Naive thymus-derived CD8-positive, alpha-beta T cell (primary cell): Measurements from ENCODE around the gene OSBPL9. TPM values are rescaled to one million over a fixed set of nuclear protein-coding genes. Genes with fewer than 3 reads are reported as not detected.
"Not testable (repeated sequence)": the region's sequence is repeated elsewhere in the genome, so short reads cannot be mapped to it uniquely, and the experiment has no call there.

Source experiments
- ATAC-seq, 2 donors: fragments of 150-1000 bp; cut with Tn5 transposase in 1 of 2; sonication (Bioruptor Pico), chemical (Tn5 transposase) in 1 of 2; 1 replicate in 1 of 2; 2 replicates in 1 of 2; pipeline ENCODE4 v1.10.0; 2021; ENCODE audit warnings: mild to moderate bottlenecking in 2 of 2, moderate library complexity in 2 of 2
- POLR2A ChIA-PET: fragments of 350-600 bp; sonication (Branson Sonifier 250); formaldehyde crosslinking; loops from one replicate; lab custom pipeline; 2021; ENCODE audit warnings: antibody characterized with exemption; lab: Charles Lee
- DNase-seq, 10 donors: peaks; one replicate each; pipeline versions ENCODE4 v3.0.0 to v3.0.0-alpha.2; 2020 to 2022
- H3K27ac Mint-ChIP-seq, 10 donors: one replicate each; pipeline ENCODE4 v1.8.0; 2020 to 2022; ENCODE audit warnings: mild to moderate bottlenecking in 10 of 10, mixed read lengths in 10 of 10, moderate library complexity in 4 of 10, inconsistent platforms in 1 of 10
- H3K27me3 Mint-ChIP-seq, 5 donors: one replicate each; pipeline ENCODE4 v1.8.0; 2021 to 2022; ENCODE audit warnings: mixed read lengths in 5 of 5
- H3K36me3 Mint-ChIP-seq, 3 donors: one replicate each; pipeline ENCODE4 v1.8.0; 2020 to 2022; ENCODE audit warnings: mixed read lengths in 3 of 3, mild to moderate bottlenecking in 2 of 3, inconsistent platforms in 1 of 3
- H3K4me1 Mint-ChIP-seq, 4 donors: one replicate each; pipeline ENCODE4 v1.8.0; 2021 to 2022; ENCODE audit warnings: mixed read lengths in 4 of 4
- H3K4me3 Mint-ChIP-seq, 10 donors: one replicate each; pipeline ENCODE4 v1.8.0; 2020 to 2022; ENCODE audit warnings: mild to moderate bottlenecking in 10 of 10, mixed read lengths in 10 of 10, moderate library complexity in 6 of 10, inconsistent platforms in 1 of 10
- H3K9me3 Mint-ChIP-seq, 9 donors: one replicate each; pipeline ENCODE4 v1.8.0; 2020 to 2022; ENCODE audit warnings: mixed read lengths in 9 of 9, mild to moderate bottlenecking in 3 of 9, inconsistent platforms in 1 of 9, moderate library complexity in 1 of 9
- polyA plus RNA-seq, 3 donors: library from polyadenylated mRNA; unstranded; fragments of 300-500 nt; fragmentation: Illumina TruSeq; gene quantifications; one replicate each; pipeline ENCODE4 v1.2.3, GENCODE V29; 2021
- total RNA-seq, 8 experiments: library from RNA in 2 of 8; stranded (reverse) in 2 of 8; gene quantifications; one replicate each; pipeline ENCODE4 v1.2.3 and lab custom pipeline; 2021 to 2026

OSBPL9 gene
- total and polyA plus RNA-seq, 5 experiments from 2014 or later: 46.8 to 58.2 (median 53.3) TPM

DNA sequence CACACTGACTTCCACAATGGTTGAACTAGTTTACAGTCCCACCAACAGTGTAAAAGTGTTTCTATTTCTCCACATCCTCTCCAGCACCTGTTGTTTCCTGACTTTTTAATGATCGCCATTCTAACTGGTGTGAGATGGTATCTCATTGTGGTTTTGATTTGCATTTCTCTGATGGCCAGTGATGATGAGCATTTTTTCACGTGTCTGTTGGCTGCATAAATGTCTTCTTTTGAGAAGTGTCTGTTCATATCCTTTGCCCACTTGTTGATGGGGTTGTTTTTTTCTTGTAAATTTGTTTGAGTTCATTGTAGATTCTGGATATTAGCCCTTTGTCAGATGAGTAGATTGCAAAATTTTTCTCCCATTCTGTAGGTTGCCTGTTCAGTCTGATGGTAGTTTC lies 85.3 kb downstream of the OSBPL9 start:
- POLR2A ChIA-PET: interaction anchor here (0.6 kb wide), 1 partner anchor 274 kb away, joined by 6 read pairs; no protein-coding TSS in a partner anchor
- H3K9me3 Mint-ChIP-seq, H3K4me3 Mint-ChIP-seq, ATAC-seq, H3K27ac Mint-ChIP-seq, DNase-seq, H3K27me3 Mint-ChIP-seq: not testable (repeated sequence)
- Mint-ChIP-seq H3K36me3 (peaks cover 0 to 14% (median 3%) of the 10 kb centered on the region in 3 donors), H3K4me1 (peaks cover 0 to 18% (median 10%) of the 10 kb centered on the region in 4 donors)

- no peak for DNase-seq
- peaks cover 0 to 14% (median 3%) of the 10 kb centered on the region in 3 donors for H3K36me3 Mint-ChIP-seq
- H3K4me3 Mint-ChIP-seq: no peak overlapping the region
- POLR2A ChIA-PET: no interaction called here
- H3K27me3 Mint-ChIP-seq: no peaks in the 10 kb centered on the region
- ATAC-seq: no peak
- no peak overlapping the region for H3K27ac Mint-ChIP-seq
- H3K4me1 Mint-ChIP-seq: peaks cover 0 to 13% (median 4%) of the 10 kb centered on the region in 4 donors
- peaks cover 0 to 3% (median 0%) of the 10 kb centered on the region in 9 donors for H3K9me3 Mint-ChIP-seq
Observed at GRCh38 chr1:51705035-51705434, 88.1 kb downstream of the OSBPL9 start.

- Mint-ChIP-seq H3K27ac (peak overlapping the region in 1 of 10 donors; percentile 44), H3K9me3 (peaks cover 0 to 2% (median 0%) of the 10 kb centered on the region in 9 donors), H3K36me3 (peaks cover 0 to 5% (median 3%) of the 10 kb centered on the region in 3 donors), H3K4me3 (no peak overlapping the region), H3K4me1 (peaks cover 0 to 9% (median under 1%) of the 10 kb centered on the region in 4 donors), H3K27me3 (no peaks in the 10 kb centered on the region)
- ATAC-seq (no peak), DNase-seq (no peak)
- POLR2A ChIA-PET: no interaction called here
Observed at GRCh38 chr1:51708911-51709760, 92.2 kb downstream of the OSBPL9 start.

- no peaks in the 10 kb centered on the region for H3K27me3 Mint-ChIP-seq
- H3K4me3 Mint-ChIP-seq: no peak overlapping the region
- no peak overlapping the region for H3K27ac Mint-ChIP-seq
- H3K4me1 Mint-ChIP-seq: peaks cover 0 to 9% (median 4%) of the 10 kb centered on the region in 4 donors
- DNase-seq (no peak), ATAC-seq (no peak)
- peaks cover 0 to 5% (median 4%) of the 10 kb centered on the region in 3 donors for H3K36me3 Mint-ChIP-seq
- H3K9me3 Mint-ChIP-seq: peaks cover 0 to 2% (median 0%) of the 10 kb centered on the region in 9 donors
- POLR2A ChIA-PET: no interaction called here
Observed at GRCh38 chr1:51709951-51710350, 93.1 kb downstream of the OSBPL9 start.

GRCh38 chr1:51712590-51712989 lies 95.7 kb downstream of the OSBPL9 start:
- POLR2A ChIA-PET: no interaction called here
- no peak for DNase-seq
- peaks cover 4 to 18% (median 13%) of the 10 kb centered on the region in 3 donors for H3K36me3 Mint-ChIP-seq
- no peak for ATAC-seq
- no peak overlapping the region for H3K27ac Mint-ChIP-seq
- H3K27me3 Mint-ChIP-seq: no peaks in the 10 kb centered on the region
- H3K4me1 Mint-ChIP-seq: peaks cover 0 to 7% (median 1%) of the 10 kb centered on the region in 4 donors
- peaks cover 0 to 2% (median 0%) of the 10 kb centered on the region in 9 donors for H3K9me3 Mint-ChIP-seq
- H3K4me3 Mint-ChIP-seq: no peak overlapping the region

DNA sequence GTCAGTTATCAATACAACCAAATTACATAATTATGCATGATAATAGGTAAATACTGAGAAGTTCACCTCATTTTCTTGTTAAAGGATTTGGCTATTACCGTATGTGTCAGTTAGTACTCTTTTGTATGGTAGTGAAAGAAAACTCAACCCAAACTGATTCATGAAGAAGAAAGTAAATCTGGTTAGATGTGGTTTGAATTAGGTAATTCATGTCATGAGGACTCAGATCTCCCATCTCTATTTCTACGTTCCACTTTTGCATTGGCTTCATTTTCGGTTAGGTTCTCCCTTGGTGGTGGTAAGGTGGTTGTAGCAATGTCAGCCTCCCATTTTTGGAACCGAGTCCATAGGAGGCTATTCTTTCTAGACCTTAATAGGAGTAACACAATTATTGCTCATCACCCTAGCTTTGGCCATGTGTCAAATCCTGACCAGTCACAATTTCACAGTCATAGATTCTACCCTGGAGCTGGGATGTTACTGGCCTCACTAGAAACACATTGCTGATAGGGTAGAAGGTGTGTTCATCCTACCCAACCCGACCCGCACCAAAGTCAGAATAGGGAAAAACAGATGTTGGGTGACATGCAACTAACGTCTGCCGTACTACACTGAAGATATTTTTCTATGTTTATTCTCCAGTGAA lies 97.6 kb downstream of the OSBPL9 start:
- POLR2A ChIA-PET: no interaction called here
- no peak for ATAC-seq
- Mint-ChIP-seq H3K9me3 (peaks cover 0 to 2% (median 0%) of the 10 kb centered on the region in 9 donors), H3K27me3 (no peaks in the 10 kb centered on the region), H3K36me3 (peaks cover 6 to 20% (median 14%) of the 10 kb centered on the region in 3 donors), H3K4me3 (no peak overlapping the region), H3K4me1 (peaks cover 8 to 16% (median 10%) of the 10 kb centered on the region in 4 donors), H3K27ac (no peak overlapping the region)
- DNase-seq: no peak

DNA sequence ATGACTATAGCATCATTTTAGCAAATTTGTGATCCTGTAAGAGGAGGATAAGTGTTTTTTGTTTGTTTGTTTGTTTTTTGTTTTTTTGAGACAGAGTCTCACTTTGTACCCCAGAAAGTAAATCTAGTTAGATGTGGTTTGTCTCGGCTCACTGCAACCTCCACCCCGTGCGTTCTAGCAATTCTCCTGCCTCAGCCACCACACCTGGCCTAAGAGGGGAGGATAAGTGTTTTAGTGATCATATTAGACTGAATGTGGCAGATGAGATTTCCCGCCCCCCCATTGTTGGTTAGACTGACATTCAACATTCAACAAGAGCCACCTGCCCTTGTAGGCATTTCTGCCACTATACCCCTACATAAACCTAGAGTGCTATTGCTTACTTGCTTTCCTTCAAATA lies 98.5 kb downstream of the OSBPL9 start:
- POLR2A ChIA-PET: no interaction called here
- peaks cover 0 to 2% (median 0%) of the 10 kb centered on the region in 9 donors for H3K9me3 Mint-ChIP-seq
- H3K27me3 Mint-ChIP-seq: no peaks in the 10 kb centered on the region
- peak overlapping the region in 3 of 10 donors; percentile 9 to 56 (median 46) for H3K27ac Mint-ChIP-seq
- H3K4me1 Mint-ChIP-seq: peaks cover 8 to 16% (median 10%) of the 10 kb centered on the region in 4 donors
- ATAC-seq (no peak), DNase-seq (no peak)
- H3K4me3 Mint-ChIP-seq: no peak overlapping the region
- H3K36me3 Mint-ChIP-seq: peaks cover 6 to 21% (median 14%) of the 10 kb centered on the region in 3 donors

DNA sequence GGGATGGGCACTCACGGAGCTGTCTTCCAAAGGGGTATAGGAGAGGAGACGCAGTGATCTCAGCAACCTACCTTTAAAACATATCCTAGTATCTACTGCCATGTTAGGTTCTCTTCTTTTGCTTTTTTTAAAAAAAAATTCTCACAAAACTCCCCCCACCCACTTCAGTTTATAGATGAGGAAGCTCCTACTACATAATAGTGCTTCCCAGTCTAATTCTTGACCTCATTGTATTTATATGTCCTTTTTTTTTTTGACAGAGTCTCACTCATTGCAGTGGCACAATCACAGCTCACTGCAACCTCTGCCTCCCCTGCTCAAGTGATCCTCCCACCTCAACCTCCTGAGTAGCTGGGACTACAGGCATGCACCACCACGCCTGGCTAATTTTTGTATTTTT lies 99.9 kb downstream of the OSBPL9 start:
- peaks cover 6 to 24% (median 17%) of the 10 kb centered on the region in 3 donors for H3K36me3 Mint-ChIP-seq
- H3K4me1 Mint-ChIP-seq: peaks cover 8 to 16% (median 9%) of the 10 kb centered on the region in 4 donors
- DNase-seq (no peak), ATAC-seq (no peak)
- H3K4me3 Mint-ChIP-seq: no peak overlapping the region
- POLR2A ChIA-PET: no interaction called here
- no peaks in the 10 kb centered on the region for H3K27me3 Mint-ChIP-seq
- peaks cover 0 to 2% (median 0%) of the 10 kb centered on the region in 9 donors for H3K9me3 Mint-ChIP-seq
- H3K27ac Mint-ChIP-seq: no peak overlapping the region

GRCh38 chr1:51717842-51718241 lies 101.0 kb downstream of the OSBPL9 start:
- Mint-ChIP-seq H3K36me3 (peaks cover 6 to 27% (median 17%) of the 10 kb centered on the region in 3 donors), H3K4me1 (peaks cover 8 to 16% (median 9%) of the 10 kb centered on the region in 4 donors), H3K27me3 (no peaks in the 10 kb centered on the region), H3K4me3 (no peak overlapping the region), H3K27ac (peak overlapping the region in 1 of 10 donors; percentile 41), H3K9me3 (peaks cover 0 to 2% (median 0%) of the 10 kb centered on the region in 9 donors)
- ATAC-seq (no peak), DNase-seq (no peak)
- POLR2A ChIA-PET: no interaction called here

- Mint-ChIP-seq H3K27me3 (no peaks in the 10 kb centered on the region), H3K27ac (peak overlapping the region in 2 of 10 donors; percentile 3 to 10), H3K9me3 (peaks cover 0 to 2% (median 0%) of the 10 kb centered on the region in 9 donors), H3K36me3 (peaks cover 6 to 27% (median 17%) of the 10 kb centered on the region in 3 donors), H3K4me3 (no peak overlapping the region), H3K4me1 (peaks cover 8 to 16% (median 9%) of the 10 kb centered on the region in 4 donors)
- ATAC-seq (no peak), DNase-seq (no peak)
- POLR2A ChIA-PET: no interaction called here
Observed at GRCh38 chr1:51719146-51719545, 102.3 kb downstream of the OSBPL9 start.

DNA sequence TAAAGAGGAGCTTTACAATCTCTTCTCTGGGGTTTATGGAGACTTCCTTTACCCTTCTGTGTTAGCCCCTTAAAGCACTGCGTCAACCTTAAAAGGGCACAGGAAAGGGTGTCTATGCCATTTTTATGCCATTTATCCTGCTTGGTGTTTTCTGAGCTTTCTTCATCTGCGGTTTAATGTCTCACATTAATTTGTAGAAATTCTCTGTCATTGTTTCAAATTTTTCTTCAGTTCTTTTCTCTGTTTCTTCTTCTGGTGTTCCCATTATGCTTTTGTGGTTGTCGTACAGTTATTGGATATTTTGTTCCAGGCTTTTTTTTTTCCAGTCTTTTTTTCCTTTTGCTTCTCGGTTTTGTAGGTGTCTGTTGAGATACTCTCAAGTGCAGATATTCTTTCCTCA lies 107.9 kb downstream of the OSBPL9 start:
- no peaks in the 10 kb centered on the region for H3K9me3 Mint-ChIP-seq
- DNase-seq (no peak), ATAC-seq (no peak)
- POLR2A ChIA-PET: no interaction called here
- H3K4me3 Mint-ChIP-seq: no peak overlapping the region
- no peaks in the 10 kb centered on the region for H3K27me3 Mint-ChIP-seq
- no peak overlapping the region for H3K27ac Mint-ChIP-seq
- H3K36me3 Mint-ChIP-seq: peaks cover 0 to 8% (median 2%) of the 10 kb centered on the region in 3 donors
- H3K4me1 Mint-ChIP-seq: peaks cover 12 to 26% (median 17%) of the 10 kb centered on the region in 4 donors

DNA sequence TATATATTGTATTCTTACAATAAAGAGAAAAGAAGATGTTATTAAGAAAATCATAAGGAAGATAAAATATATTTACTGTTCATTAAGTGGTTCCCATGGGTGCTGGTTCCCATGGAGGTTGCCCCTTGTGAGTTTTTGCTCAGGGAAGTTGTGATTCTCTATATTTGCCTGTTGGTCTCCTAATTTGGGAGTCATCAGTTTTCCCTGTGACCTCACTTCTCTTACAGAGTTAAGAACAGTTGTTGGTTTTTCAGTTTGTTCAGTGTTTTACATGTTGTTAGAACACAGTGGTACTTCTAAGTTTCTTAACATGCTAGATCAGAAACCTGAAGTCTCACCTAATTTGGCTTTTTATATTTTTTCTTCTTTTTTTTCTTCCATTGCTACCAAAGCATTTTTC lies 109.2 kb downstream of the OSBPL9 start:
- no peak overlapping the region for H3K4me3 Mint-ChIP-seq
- ATAC-seq: no peak
- POLR2A ChIA-PET: no interaction called here

More for the DNA sequence above, 109.2 kb downstream of the OSBPL9 start:
- DNase-seq: no peak
- Mint-ChIP-seq H3K9me3 (no peaks in the 10 kb centered on the region), H3K36me3 (peaks cover 0 to 4% (median 1%) of the 10 kb centered on the region in 3 donors), H3K27ac (no peak overlapping the region), H3K4me1 (peaks cover 17 to 33% (median 26%) of the 10 kb centered on the region in 4 donors), H3K27me3 (no peaks in the 10 kb centered on the region)
